HG02884 (cell line): Measurements from ENCODE around the gene DGCR2.

ENCODE experiments used
- ATAC-seq: cut with Tn5 transposase; IDR thresholded peaks from one replicate; pipeline ENCODE4 v1.9.1; 2021; ENCODE audit warnings: mild to moderate bottlenecking, moderate library complexity; ENCODE audit not compliant: unreplicated experiment

The DGCR2 gene

DNA sequence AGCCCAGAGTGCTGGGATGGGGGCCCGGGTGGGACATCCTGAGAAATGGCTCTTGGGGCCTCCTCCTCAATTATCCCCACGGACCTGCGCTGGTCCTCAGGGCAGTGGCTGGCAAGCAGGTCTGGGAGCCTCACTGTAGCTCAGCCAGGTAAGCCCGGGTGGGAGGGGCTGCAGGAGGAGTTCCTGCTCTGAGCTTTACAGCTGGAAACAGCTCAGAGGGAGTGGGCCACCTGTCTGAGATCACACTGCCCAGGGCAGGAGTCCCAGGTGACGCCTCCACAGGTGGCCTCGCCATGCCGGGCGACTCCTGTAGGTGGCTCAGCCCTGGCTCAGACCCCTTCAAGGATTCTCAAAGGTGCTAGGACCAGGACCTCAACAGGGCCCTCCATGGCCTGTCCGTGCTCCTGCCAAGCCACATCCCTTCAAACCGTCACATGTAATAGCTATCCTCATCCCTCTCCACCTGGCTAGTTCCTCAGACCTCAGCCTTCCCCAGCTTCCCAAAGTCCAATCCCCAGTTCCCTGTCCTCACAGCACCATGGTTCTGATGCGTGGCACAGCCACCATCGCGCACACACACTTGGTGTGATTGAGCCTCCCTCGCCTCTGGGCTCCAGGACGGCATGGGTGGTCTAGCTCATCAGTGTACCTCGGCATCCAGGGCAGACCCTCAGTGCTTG, 5.3 kb upstream of the DGCR2 start:
- no peak for ATAC-seq

DNA sequence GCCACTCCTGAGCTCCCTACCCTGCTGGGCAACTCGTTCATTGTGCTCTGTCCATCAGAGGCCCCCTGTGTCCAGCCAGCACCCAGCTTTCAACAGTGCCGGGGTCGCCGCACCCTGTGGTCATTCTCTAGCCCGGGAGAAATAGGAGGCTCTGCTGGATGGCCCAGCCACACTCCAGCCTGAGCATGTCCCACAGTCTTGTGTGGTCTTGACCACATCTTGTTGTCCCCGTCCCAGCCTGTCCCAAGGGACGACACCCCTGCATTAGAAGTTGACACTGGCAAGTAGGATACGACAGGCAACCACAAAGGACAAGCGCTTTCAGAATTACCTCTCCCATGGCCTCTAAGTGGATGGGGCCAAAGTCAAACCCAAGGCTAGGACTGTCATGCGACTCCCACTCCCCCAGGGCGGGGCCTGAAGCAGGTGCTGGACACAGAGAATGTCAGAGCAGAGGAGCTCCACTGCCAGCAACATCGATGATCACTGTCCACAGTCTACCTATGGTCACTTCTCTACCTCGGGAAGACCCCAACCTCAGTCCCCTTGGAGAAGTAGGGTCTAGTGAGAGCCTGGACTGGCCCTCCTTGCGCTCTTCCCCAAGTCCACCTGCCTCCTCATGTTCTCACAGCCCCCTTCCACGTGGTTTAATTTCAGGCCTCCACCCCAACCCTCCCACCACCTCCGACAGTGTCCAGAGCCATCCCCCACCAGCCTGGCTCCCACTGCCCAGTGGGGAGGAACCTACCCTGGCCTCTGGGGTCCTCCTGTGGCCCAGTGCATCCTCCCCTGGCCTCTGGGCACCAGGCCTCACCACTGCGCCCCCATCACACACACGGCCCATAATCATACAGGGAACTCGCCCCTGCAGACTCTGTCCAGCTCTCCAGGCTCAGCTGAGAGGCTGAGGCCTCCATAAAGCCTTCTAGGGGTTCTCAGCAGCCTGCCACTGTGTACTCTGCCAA, 4.4 kb upstream of the DGCR2 start:
- ATAC-seq: no peak

DNA sequence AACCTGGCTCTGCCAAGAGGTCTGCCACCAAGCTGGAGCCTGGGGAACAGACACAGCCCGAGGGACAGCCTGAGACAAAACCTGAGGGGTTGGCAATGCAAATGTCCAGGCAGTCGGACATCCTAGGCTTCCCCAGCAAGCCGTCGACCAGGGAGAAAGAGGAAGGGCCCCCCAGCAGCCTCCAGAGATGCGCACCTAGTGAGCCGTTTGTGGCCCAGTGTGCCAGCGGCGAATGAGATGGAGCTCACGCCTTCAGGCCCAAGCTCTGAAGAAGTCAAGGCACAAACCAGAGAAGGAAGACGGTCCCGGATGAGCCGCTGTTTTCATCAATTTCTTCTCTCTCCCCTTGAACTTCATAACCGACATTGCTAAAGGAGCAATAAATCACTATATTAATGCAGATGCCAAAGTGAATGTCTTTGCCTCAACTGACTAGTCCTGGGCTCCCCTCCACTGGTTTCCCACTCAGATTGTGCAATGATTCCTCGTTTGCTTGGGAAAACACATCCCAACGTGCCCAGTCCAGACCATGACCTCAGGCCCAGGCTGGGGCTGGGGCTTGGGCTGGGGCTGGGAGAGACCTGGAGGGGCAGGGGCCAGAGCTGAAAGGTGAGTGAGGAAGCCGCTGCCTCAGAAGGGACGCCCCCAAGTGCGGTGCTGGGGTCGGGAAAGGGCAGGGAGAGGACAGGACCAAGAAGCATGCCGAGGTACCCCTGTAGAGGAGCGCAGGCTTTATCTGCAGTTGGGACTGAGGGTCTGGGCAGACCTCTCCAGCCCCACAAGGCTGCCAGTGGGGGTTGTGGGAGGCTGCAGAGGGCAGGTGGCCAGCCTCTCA, 3.5 kb upstream of the DGCR2 start:
- ATAC-seq: no peak

DNA sequence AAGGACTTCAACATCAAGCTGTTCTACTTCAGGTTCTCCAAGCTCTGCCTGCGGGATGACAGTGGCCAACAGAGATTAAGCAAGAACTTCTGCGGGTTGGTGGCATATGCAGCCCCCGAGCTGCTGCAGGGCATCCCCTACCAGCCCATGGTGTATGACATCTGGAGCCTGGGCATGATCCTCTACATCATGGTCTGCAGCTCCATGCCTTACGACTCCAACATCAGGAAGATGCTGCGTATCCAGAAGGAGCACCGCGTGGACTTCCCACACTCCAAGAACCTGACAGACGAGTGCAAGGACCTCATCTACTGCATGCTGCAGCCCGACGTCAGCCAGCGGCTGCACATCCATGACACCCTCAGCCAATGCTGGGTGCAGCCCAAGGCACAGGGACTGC, 2.8 kb upstream of the DGCR2 start:
- ATAC-seq: no peak

DNA sequence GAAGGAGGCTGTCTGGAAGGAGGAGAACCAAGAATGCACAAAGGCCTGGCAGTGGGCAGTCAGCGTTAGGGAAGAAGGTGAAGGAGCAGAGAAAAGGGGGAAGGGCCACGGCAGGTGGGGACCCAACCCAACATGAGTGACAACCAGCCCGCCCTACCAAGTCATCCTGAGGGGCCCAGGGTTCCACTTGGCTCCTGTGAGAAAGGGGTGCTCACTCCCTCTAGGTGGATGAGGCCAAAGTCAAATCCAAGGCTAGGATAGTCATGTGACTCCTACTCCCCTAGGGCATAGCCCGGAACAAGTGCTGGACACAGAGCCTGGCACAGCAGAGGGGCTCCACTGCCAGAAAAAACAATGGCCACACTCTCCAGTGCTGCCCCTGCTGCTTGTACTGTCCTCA, 2.2 kb upstream of the DGCR2 start:
- ATAC-seq: no peak

DNA sequence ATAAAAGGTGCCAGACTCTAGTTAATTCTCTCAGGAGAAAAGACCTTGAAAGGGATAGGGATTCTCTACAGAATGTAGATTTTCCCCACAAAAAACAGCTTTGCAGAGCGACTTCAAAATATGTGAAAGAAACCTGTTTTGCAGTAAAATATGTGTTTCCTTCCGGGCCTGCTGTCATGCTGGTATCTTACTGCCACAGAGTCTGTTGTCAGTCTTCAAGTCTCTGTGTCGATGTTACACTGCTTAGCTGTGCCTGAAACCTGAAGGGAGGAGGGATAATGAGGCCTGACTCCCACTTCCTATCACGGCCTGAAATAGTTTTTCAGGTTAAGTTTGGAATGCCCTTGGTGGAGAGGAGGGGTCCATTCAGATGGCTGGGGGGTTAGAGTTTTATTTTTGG, 1.7 kb upstream of the DGCR2 start:
- no peak for ATAC-seq

DNA sequence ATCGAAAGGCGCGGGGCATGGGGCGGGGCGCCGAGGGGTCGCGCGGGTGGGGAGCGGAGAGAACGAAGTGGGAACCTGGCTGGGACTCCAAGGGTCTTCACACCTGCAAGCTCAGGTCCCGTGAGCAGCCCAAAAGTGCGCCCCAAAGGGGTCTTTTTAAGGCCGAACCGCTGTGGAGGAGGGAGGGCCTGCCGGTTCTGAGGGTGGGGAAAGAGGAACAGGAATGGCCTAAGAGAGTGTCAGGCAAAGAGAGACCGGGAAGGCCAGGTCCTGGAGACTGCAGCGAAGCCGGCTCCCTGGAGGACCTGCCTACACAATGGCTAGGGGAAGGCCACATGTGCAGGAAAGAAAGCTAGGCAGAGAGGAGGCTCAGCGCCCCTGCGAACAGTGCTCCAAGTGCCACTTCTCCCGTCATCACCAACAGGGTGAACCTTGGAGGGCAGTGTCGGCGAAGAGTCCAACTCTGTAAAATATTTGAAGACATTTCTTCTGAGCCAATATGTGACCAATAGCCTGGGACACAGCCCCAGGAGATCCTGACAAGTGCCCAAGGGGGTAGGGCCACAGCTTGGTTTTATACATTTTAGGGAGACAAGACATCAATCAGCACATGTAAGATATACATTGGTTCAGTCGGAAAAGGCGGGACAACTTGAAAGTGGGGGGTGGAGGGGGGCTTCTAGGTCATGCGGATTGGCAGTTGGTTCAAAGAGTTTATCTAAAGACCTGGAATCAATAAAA, 710 bp upstream of the DGCR2 start:
- no peak for ATAC-seq

DNA sequence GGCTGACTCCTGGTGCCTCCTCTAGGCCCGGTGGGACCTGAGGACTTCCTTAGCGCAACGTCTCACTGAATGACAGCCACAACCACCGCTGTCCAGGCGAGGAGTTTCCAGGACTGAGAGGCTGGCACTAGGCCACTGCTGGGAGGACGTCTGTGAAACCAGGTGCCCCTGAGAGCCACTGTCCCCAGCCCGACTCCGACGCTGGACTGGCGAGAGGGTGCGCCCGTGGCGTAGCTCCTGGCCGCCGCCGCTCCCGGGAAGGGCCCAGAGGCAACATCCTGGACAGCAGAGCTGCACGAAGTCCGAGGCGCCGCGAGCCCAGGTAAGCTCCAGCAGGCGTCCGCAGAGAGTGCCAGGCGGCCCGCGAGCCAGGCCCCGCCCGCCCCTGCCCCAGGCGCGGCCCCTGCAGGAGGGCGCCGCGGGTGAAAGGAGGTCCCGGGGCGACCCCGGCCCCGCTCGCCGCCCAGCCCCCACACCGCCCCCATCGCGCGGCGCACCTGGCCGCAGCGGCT, 525 bp downstream of the DGCR2 start:
- peak; percentile 22 for ATAC-seq

DNA sequence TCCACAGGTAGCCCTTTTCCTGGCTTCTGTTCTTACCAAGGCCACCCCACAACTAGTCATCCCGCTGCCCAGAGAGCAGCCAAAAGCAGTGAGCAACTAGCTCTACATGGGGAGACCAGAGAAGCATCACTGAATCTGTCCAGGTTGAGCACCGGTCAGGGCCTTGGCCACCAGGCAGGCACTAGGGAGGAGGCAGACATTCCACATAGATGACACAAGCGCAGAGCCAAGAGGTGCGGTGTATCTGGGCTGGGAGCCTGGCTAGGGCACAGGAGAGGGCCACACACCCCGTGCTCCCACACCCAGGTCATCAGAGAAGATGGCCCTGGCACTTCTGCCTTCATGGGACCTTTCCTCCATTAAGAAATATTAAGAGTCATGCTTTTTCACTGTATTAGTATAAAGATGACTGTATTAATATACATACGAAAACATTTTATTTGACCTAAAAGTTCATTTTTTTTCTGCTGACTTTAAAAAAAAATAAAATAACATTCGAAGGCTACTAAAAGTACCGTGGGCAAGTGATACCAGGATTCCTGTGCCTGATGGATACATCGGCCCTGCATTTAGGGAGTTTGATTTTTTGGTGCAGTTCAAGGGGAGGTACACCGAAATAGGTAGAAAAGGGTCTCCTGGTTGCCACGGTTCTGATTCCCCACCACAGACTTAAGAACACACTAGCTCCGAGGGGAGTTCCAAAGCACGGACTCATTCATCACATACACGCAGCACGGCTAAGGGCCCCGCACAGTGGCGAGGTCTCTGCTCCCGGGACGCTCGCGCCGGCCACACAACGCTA, 1.2 kb downstream of the DGCR2 start:
- no peak for ATAC-seq

DNA sequence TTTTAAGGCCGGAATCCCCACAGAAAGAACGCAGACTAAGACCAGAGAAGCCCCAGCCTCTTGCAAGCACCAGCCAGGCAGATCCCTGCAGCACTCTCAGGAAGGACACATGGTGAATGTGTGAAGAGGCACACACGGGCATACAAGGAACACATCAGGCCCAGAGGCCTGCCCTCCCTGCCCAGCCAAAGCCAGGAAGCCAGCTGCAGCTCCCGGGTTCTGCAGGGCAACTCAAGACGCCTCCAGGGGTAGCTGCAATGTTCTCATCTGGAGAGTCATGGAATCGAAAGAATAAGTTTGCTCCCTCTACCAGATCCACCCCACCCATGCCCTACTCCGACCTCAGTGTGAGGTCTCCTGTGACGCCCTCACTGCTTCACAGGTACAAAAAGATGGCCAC, 2.3 kb downstream of the DGCR2 start:
- ATAC-seq: no peak

DNA sequence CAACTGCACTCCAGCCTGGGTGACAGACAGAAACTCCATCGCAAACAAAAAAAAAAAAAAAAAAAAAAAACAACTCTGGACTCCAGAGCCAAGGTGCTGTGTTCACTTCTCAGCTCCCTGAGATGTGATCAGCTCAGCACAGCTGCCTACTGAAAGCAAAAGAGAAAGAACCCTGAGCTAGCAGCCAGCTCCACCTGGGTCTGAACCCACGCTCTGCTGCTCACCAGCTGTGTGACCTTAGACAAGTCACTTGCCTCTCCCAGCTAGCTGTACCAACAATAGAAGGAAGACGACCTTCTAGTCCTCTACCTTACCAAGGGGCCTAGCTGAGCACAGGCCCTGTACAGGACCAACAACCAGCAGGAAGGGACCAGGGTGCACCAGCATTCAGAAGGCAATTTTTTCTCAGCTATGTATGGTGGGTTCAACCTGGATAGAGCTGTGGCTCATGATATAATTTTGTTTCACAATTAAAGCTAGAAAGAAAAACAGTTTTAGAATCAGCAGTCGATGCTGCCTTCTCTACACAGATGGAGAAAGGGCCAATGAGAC, 3.8 kb downstream of the DGCR2 start:
- no peak for ATAC-seq

DNA sequence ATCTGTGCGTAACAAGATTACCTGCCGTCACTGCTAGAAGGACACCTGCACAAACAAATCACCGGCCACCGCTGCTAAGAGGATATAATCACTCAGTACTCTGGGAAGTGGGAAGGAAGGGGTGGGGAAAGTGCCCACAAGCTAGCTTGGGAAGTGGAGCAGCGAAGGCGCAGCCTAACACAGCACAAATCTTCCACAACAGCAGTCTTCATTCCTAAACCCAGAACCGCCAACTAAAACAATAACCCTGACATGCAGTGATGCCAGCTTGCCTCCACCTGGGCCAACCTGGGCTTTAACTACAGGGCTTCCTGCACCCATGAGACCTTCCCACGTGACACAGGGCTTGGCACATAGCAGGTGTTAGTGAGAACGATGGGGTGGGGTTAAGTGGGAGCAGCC, 5.1 kb downstream of the DGCR2 start:
- ATAC-seq: no peak

DNA sequence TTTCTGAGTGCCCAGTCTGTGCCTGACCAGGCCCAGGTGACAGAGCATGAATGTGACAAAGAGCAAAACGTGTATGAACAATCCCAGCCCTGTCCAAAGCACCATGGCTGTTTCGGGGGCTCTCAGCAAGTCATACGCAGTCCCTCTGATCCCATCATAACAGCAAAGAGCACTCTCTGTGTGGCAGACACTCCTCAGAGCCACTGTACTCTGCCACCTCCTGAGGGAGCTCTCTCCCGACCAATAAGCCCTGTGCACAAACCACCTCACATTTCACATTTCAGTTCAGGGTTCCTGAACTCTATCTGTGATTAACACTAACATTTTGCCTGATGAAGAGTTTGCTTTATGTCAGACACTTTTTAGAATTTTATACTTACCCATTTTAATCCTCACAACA, 6.6 kb downstream of the DGCR2 start:
- no peak for ATAC-seq

DNA sequence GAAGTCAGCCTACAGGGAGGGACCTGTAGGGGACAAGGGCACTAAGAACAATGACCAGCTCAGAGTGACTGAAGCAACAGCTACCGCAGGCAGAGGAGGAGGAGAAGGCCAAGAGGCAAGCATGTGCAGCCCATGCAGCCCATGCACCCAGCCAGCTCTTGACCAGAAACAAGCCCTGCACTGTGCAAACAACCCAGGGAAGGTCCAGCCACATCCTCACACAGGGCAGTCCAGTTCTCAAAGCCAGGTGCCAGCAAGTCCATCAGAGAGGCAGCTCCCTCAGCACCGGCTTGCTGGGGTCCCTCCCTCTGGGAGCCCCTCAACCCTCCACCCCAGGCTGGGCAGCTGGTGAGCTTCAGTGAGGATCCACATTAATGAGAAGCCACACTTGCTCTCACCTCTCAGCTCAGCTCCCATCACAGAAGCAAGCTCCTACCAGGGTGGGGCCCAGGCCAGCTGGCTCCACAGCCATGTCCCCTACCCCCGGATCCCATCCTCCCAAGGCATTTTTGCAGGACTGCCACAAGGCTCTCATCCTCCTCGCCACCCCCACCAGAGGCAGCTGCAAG, 7.1 kb downstream of the DGCR2 start:
- no peak for ATAC-seq

DNA sequence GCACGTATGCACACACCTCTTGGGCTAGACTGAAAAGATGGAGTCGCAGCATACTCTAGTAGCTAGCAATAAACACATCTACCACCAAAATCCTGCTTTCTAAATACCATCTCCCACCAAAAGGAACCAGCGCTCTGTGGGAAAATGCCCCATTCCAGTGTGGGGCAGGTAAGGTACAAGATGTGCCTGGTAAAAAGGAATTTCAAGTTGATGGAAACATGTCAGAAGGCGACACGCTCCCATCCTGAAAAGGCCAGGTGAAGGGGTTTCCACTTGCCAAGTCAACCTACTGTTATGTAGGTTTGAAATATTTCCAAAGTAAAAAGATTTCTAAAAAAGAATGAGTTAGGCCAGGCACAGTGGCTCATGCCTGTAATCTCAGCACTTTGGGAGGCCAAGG, 8.8 kb downstream of the DGCR2 start:
- ATAC-seq: no peak

DNA sequence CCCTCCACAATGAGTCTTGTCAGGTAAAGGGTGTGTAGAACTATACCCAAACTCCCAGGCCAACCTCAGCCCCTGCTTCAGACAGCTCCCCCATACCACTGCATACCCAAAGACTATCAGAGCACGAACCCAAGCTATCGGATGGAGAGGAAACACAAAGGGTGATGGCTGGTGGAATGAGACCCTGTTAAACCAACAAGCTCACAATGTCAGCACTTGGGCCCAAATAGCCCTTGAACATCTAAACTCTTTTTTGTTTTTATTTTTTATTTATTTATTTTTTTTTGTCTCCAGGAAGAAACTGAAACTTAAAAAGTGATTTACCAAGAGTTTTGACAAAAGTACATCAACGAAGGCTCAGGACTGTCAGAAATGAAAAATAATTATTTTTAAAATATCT, 10.6 kb downstream of the DGCR2 start:
- ATAC-seq: no peak

DNA sequence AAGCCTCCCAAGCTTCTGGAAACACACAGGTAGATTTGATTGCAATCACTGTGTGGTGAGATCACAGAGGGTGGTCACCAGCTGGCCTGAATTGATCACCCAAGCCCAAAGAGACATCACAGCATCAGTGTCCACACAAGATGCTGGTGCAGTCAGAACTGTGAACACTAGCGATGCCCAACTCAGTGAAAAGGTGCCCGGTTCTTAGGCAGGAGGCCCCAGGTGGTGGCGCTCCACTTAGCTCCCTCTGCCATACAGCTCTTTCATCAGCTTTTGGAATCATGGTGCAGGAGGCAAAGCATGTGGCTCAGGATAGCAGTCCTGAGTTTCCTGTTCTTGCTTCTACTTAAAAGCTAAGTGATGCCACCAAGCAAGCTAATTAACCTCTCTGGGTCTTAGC, 11.1 kb downstream of the DGCR2 start:
- ATAC-seq: no peak

DNA sequence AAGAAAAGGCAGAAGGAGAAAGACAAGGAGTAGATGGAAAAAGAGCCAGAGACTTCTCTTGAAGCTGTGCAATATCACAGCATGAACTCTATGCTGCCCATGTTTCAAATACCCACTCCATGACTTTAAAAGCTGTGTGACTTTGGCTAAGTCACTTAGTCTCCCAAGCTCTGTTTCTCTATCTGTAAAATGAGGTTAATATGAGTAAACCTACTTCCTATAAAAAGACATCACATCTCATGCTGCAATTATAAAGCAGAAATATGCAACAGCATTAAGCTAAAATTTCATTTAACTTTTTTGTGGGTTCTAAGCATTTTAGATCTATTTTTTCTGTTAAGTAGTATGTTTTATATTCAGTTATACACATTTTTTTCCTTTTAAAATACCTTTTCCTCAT, 11.6 kb downstream of the DGCR2 start:
- no peak for ATAC-seq

DNA sequence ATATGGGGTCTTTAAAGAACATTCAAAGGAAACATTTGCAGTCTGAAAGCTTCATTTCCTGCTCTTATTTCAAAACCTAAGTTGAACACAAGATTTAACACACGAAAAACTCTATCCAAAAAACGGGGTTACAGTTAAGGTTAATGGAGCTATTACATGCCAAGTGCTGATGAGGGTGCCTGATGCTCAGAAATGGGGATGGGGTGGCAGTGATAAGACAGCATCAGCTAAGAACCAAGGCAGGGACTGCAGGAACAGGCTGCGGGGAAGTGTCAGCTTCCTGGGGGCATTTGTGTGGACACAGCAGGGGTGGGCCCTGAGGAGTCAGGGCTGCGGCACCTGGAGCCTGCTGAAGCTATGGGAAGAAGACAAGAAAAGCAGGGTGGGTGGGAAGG, 12.2 kb downstream of the DGCR2 start:
- no peak for ATAC-seq
